Astrocyte (in vitro differentiated cells and primary cell): ENCODE results near the gene FAM107B. TPM values are rescaled to one million over a fixed set of nuclear protein-coding genes. Genes with fewer than 3 reads are reported as not detected.

Source experiments
- DNase-seq: peaks from one replicate; pipeline ENCODE4 v3.0.0-alpha.2; 2010; ENCODE audit warnings: low read depth
- FAIRE-seq: peaks from 2 replicates; lab custom pipeline; 2011; peaks lifted over from hg19 to GRCh38; lab: Jason Lieb, UNC
- H2AFZ ChIP-seq: 2 replicates; pipeline ENCODE4 v1.6.0; 2012; ENCODE audit warnings: low read depth, low read length, inconsistent platforms
- H3K27ac ChIP-seq: 2 replicates; pipeline ENCODE4 v1.5.1; 2011; ENCODE audit warnings: low read depth, low read length, inconsistent platforms
- H3K27me3 ChIP-seq: 2 replicates; pipeline ENCODE4 v1.6.0; 2011; ENCODE audit warnings: low read length, inconsistent platforms; ENCODE audit not compliant: insufficient read depth
- H3K36me3 ChIP-seq: 2 replicates; pipeline ENCODE4 v1.5.1; 2011; ENCODE audit warnings: low read length, inconsistent platforms; ENCODE audit not compliant: insufficient read depth
- H3K4me1 ChIP-seq: 2 replicates; pipeline ENCODE4 v1.5.1; 2011; ENCODE audit warnings: low read length, inconsistent platforms; ENCODE audit not compliant: insufficient read depth
- H3K4me2 ChIP-seq: 2 replicates; pipeline ENCODE4 v1.6.0; 2012; ENCODE audit warnings: low read length, inconsistent platforms
- H3K4me3 ChIP-seq: 2 replicates; pipeline ENCODE4 v1.5.1; 2011; ENCODE audit warnings: low read depth, mild to moderate bottlenecking, low read length, inconsistent platforms; ENCODE audit not compliant: insufficient read depth
- H3K79me2 ChIP-seq: 2 replicates; pipeline ENCODE4 v1.6.0; 2012; ENCODE audit warnings: mild to moderate bottlenecking, low read length, inconsistent platforms; ENCODE audit not compliant: insufficient read depth
- H3K9ac ChIP-seq: 2 replicates; pipeline ENCODE4 v1.6.0; 2012; ENCODE audit warnings: mild to moderate bottlenecking, low read length, inconsistent platforms
- H3K9me3 ChIP-seq: 2 replicates; pipeline ENCODE4 v1.5.1; 2012; ENCODE audit warnings: low read depth, mild to moderate bottlenecking, low read length, inconsistent platforms; ENCODE audit not compliant: insufficient read depth
- H4K20me1 ChIP-seq: 2 replicates; pipeline ENCODE4 v1.6.0; 2012; ENCODE audit warnings: low read length, inconsistent platforms; ENCODE audit not compliant: insufficient read depth
- H3K27ac Mint-ChIP-seq: one replicate; pipeline ENCODE4 v1.8.0; 2021; ENCODE audit warnings: mild to moderate bottlenecking, mixed read lengths; ENCODE audit not compliant: unreplicated experiment
- H3K27me3 Mint-ChIP-seq: one replicate; pipeline ENCODE4 v1.8.0; 2021; ENCODE audit warnings: low read depth, mixed read lengths; ENCODE audit not compliant: unreplicated experiment
- H3K36me3 Mint-ChIP-seq: one replicate; pipeline ENCODE4 v1.8.0; 2021; ENCODE audit warnings: low read depth, mixed read lengths; ENCODE audit not compliant: unreplicated experiment
- H3K4me1 Mint-ChIP-seq: one replicate; pipeline ENCODE4 v1.8.0; 2021; ENCODE audit warnings: low read depth, mixed read lengths; ENCODE audit not compliant: unreplicated experiment
- H3K4me3 Mint-ChIP-seq: one replicate; pipeline ENCODE4 v1.8.0; 2021; ENCODE audit warnings: mild to moderate bottlenecking, moderate library complexity, mixed read lengths; ENCODE audit not compliant: unreplicated experiment
- H3K9me3 Mint-ChIP-seq: one replicate; pipeline ENCODE4 v1.8.0; 2021; ENCODE audit warnings: mild to moderate bottlenecking, mixed read lengths; ENCODE audit not compliant: unreplicated experiment
- CTCF ChIP-seq: IDR thresholded peaks from 2 replicates; pipeline ENCODE4 v1.5.1; 2011; ENCODE audit warnings: low read depth, mild to moderate bottlenecking, inconsistent platforms, low read length, moderate library complexity; ENCODE audit not compliant: insufficient read depth
- EZH2 ChIP-seq: IDR thresholded peaks from 2 replicates; pipeline ENCODE4 v1.6.1; 2012; ENCODE audit warnings: mild to moderate bottlenecking, low read length, inconsistent platforms; ENCODE audit not compliant: insufficient read depth
- total RNA-seq: library from RNA; stranded (reverse); gene quantifications from 2 replicates; pipeline ENCODE4 v1.2.1, GENCODE V29; 2021

Gene FAM107B
- total RNA-seq, 1 donor from 2014 or later: 36.0 TPM

DNA sequence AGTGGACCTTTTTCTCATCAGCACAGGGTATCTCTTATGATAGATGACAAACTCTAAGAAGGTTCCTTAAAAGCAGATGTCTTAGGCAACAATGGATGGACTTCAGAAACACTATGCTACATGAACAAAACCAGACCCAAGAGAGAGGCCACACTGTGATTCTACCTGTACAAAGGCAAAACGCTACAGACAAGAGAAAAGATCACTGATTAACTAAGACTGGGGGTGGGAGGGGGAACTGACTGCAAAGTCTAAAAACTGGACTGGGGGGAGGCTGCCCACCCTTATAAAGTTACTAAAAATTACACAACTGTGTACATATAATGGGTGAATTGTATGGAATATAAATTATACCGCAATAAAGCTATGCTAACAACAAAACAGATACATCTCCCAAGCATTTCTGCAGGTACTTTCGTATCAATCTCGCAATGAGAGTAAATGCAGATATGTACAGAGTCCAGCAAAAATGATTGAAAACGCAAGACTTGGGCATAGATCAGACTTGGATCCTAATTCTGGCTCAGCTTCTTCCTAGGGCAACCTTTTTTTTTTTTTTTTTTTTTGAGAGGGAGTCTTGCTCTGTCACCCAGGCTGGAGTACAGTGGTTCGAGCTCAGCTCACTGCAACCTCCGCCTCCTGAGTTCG, 179.7 kb downstream of the FAM107B start:
- Histone ChIP-seq H3K9me3 (no peaks in the 10 kb centered on the region), H3K4me1 (no peaks in the 10 kb centered on the region), H3K27me3 (no peaks in the 10 kb centered on the region), H3K9ac (no peak overlapping the region), H3K4me2 (no peak overlapping the region), H3K27ac (no peak overlapping the region), H3K36me3 (peaks cover 6% of the 10 kb centered on the region), H3K4me3 (no peak overlapping the region), H3K79me2 (peaks cover 57% of the 10 kb centered on the region), H2AFZ (no peak overlapping the region), H4K20me1 (peaks cover 38% of the 10 kb centered on the region)
- DNase-seq: no peak
- no peak for TF ChIP-seq CTCF
- TF ChIP-seq EZH2: no peak
- no peak for FAIRE-seq
- H3K36me3 Mint-ChIP-seq: peaks cover 17% of the 10 kb centered on the region
- H3K27ac Mint-ChIP-seq: no peak overlapping the region
- no peaks in the 10 kb centered on the region for H3K27me3 Mint-ChIP-seq
- peaks cover 2% of the 10 kb centered on the region for H3K9me3 Mint-ChIP-seq
- H3K4me1 Mint-ChIP-seq: no peaks in the 10 kb centered on the region
- no peak overlapping the region for H3K4me3 Mint-ChIP-seq

GRCh38 chr10:14593806-14594205, 180.9 kb downstream of the FAM107B start:
- no peak overlapping the region for H3K27ac ChIP-seq
- H3K4me1 Mint-ChIP-seq: no peaks in the 10 kb centered on the region
- peaks cover 29% of the 10 kb centered on the region for H4K20me1 ChIP-seq
- no peak overlapping the region for H3K27ac Mint-ChIP-seq
- H3K9ac ChIP-seq: no peak overlapping the region
- no peaks in the 10 kb centered on the region for H3K27me3 Mint-ChIP-seq
- H3K36me3 Mint-ChIP-seq: peaks cover 17% of the 10 kb centered on the region
- FAIRE-seq (no peak), DNase-seq (no peak)
- H3K4me1 ChIP-seq: no peaks in the 10 kb centered on the region
- H3K4me3 ChIP-seq: no peak overlapping the region
- no peak overlapping the region for H3K4me3 Mint-ChIP-seq
- H3K27me3 ChIP-seq: no peaks in the 10 kb centered on the region
- TF ChIP-seq CTCF (no peak), EZH2 (no peak)
- H3K9me3 ChIP-seq: no peaks in the 10 kb centered on the region
- peaks cover 2% of the 10 kb centered on the region for H3K9me3 Mint-ChIP-seq
- H3K4me2 ChIP-seq: no peak overlapping the region
- H3K79me2 ChIP-seq: peaks cover 49% of the 10 kb centered on the region
- peaks cover 6% of the 10 kb centered on the region for H3K36me3 ChIP-seq
- no peak overlapping the region for H2AFZ ChIP-seq

GRCh38 chr10:14592566-14592965, 182.1 kb downstream of the FAM107B start:
- Mint-ChIP-seq H3K27ac (no peak overlapping the region), H3K9me3 (peaks cover 2% of the 10 kb centered on the region), H3K36me3 (peaks cover 11% of the 10 kb centered on the region), H3K4me1 (peaks cover 12% of the 10 kb centered on the region), H3K27me3 (no peaks in the 10 kb centered on the region), H3K4me3 (no peak overlapping the region)
- DNase-seq (no peak), FAIRE-seq (no peak)
- peaks cover 39% of the 10 kb centered on the region for H3K79me2 ChIP-seq
- no peak overlapping the region for H3K9ac ChIP-seq
- no peaks in the 10 kb centered on the region for H3K27me3 ChIP-seq
- H2AFZ ChIP-seq: no peak overlapping the region
- no peak overlapping the region for H3K27ac ChIP-seq
- no peak for TF ChIP-seq CTCF
- TF ChIP-seq EZH2: no peak
- H3K4me2 ChIP-seq: no peak overlapping the region
- H4K20me1 ChIP-seq: peaks cover 28% of the 10 kb centered on the region
- H3K9me3 ChIP-seq: no peaks in the 10 kb centered on the region
- H3K4me3 ChIP-seq: no peak overlapping the region
- H3K36me3 ChIP-seq: peaks cover 3% of the 10 kb centered on the region
- peaks cover 8% of the 10 kb centered on the region for H3K4me1 ChIP-seq
